DOHH2 (cell line): ENCODE data around the gene CYSLTR2.

Source experiments
- H3F3A ChIP-seq: fragments of 200-600 bp; sonication (generic), shearing (Covaris generic); 2 replicates; pipeline ENCODE4 v1.6.0; 2016; ENCODE audit warnings: antibody characterized with exemption, mild to moderate bottlenecking; ENCODE audit not compliant: control insufficient read depth, insufficient read depth
- H3K27ac ChIP-seq: fragments of 200-600 bp; sonication (generic); 2 replicates; pipeline ENCODE4 v1.5.1; 2014; ENCODE audit warnings: low read depth, mild to moderate bottlenecking, low read length, moderate library complexity
- H3K27me3 ChIP-seq: fragments of 200-600 bp; sonication (generic); 2 replicates; pipeline ENCODE4 v1.6.1; 2014; ENCODE audit warnings: mild to moderate bottlenecking, low read length, mixed read lengths; ENCODE audit not compliant: control insufficient read depth
- H3K36me3 ChIP-seq: fragments of 200-600 bp; sonication (generic); 2 replicates; pipeline ENCODE4 v1.6.1; 2014; ENCODE audit warnings: mild to moderate bottlenecking, low read length, moderate library complexity, mixed read lengths; ENCODE audit not compliant: control insufficient read depth
- H3K4me1 ChIP-seq: fragments of 200-600 bp; sonication (generic); 2 replicates; pipeline ENCODE4 v1.6.1; 2014; ENCODE audit warnings: mild to moderate bottlenecking, low read length, mixed read lengths; ENCODE audit not compliant: control insufficient read depth
- H3K4me2 ChIP-seq: fragments of 200-600 bp; sonication (generic); 2 replicates; pipeline ENCODE4 v1.6.0; 2014; ENCODE audit warnings: mild to moderate bottlenecking, low read length, moderate library complexity
- H3K4me3 ChIP-seq: fragments of 200-600 bp; sonication (generic); 2 replicates; pipeline ENCODE4 v1.5.1; 2014; ENCODE audit warnings: mild to moderate bottlenecking, low read length, mixed read lengths
- H3K79me2 ChIP-seq: fragments of 200-600 bp; sonication (generic); 2 replicates; pipeline ENCODE4 v1.6.1; 2014; ENCODE audit warnings: mild to moderate bottlenecking, low read length, mixed read lengths; ENCODE audit not compliant: control insufficient read depth
- H3K9me2 ChIP-seq: fragments of 200-600 bp; sonication (generic); replicated peaks from 2 replicates; pipeline ENCODE4 v1.6.1; 2014; ENCODE audit warnings: mild to moderate bottlenecking, low read length, mixed read lengths; ENCODE audit not compliant: control insufficient read depth
- H3K9me3 ChIP-seq: fragments of 200-600 bp; sonication (generic); 2 replicates; pipeline ENCODE4 v1.6.1; 2014; ENCODE audit warnings: antibody characterized with exemption, low read length, mixed read lengths; ENCODE audit not compliant: control insufficient read depth, insufficient read depth
- H4K20me1 ChIP-seq: fragments of 200-600 bp; sonication (generic); 2 replicates; pipeline ENCODE4 v1.6.0; 2014; ENCODE audit warnings: low read depth, mild to moderate bottlenecking, antibody characterized with exemption, low read length, moderate library complexity; ENCODE audit not compliant: control insufficient read depth, insufficient read depth
- CTCF ChIP-seq: fragments of 200-600 bp; sonication (generic); IDR thresholded peaks from one replicate; pipeline ENCODE4 v1.5.1; 2014; ENCODE audit warnings: antibody characterized with exemption, mild to moderate bottlenecking, low read depth, low read length; ENCODE audit not compliant: poor library complexity, severe bottlenecking
- EZH2phosphoT487 ChIP-seq: fragments of 200-600 bp; sonication (generic); IDR thresholded peaks from 2 replicates; pipeline ENCODE4 v1.6.1; 2017; ENCODE audit warnings: borderline replicate concordance, mild to moderate bottlenecking, antibody characterized with exemption, low read length, moderate library complexity, mixed read lengths

Gene CYSLTR2

DNA sequence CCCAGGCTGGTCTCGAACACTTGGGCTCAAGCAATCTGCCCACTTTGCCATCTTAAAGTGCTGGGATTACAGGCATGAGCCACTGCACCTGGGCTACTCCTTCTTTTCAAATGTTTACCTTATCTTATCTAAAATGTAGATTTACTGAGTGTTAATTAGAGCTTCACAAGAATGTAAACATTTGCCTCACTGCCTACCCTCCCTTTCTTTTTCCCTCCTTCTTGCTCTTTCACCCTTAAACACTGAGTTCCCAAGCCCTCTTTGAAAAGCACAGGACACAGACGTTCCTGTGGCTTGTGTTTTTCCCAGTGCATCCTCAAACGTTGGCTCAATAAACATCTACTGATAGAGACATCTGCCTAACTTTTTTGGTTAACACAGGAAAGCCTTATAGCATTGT is 32.7 kb upstream of the CYSLTR2 start:
- Histone ChIP-seq H3K79me2 (no peaks in the 10 kb centered on the region), H3K4me3 (no peak overlapping the region), H3K27ac (no peak overlapping the region), H3F3A (no peaks in the 10 kb centered on the region), H3K4me1 (no peaks in the 10 kb centered on the region), H3K4me2 (no peak overlapping the region), H3K27me3 (no peaks in the 10 kb centered on the region; the same call in 1 of the 2 replicates), H3K9me3 (peaks cover 24% of the 10 kb centered on the region; the same call in 1 of the 2 replicates), H3K36me3 (no peaks in the 10 kb centered on the region), H3K9me2 (no peaks in the 10 kb centered on the region), H4K20me1 (no peaks in the 10 kb centered on the region)
- TF ChIP-seq CTCF (no peak), EZH2phosphoT487 (no peak)

DNA sequence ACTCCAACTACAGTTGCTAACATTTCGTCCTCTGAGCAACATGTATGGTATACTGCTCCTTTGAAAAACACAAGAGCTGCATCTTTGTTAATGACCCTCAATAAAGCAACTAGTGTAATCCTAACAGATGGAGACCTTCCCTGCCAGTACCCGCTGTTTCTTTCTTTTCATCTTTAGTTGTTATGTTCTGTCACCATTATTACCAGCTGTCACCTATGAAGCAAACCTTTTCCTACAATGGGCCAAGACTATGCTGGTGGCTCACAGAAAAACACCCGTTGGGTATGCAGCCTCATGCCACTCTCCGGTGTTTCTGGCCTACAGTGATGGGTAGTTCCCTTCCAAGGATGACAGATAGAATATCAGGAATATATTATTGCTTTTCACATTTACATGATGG is 29.7 kb upstream of the CYSLTR2 start:
- Histone ChIP-seq H3K4me2 (no peak overlapping the region), H3K4me1 (no peaks in the 10 kb centered on the region), H3K27me3 (no peaks in the 10 kb centered on the region; the same call in 1 of the 2 replicates), H3K9me3 (peaks cover 20% of the 10 kb centered on the region; the same call in 1 of the 2 replicates), H3K79me2 (no peaks in the 10 kb centered on the region), H3K36me3 (no peaks in the 10 kb centered on the region), H3K27ac (no peak overlapping the region), H3K9me2 (no peaks in the 10 kb centered on the region), H4K20me1 (no peaks in the 10 kb centered on the region), H3K4me3 (no peak overlapping the region), H3F3A (no peaks in the 10 kb centered on the region)
- TF ChIP-seq CTCF = no peak
- no peak for TF ChIP-seq EZH2phosphoT487

GRCh38 chr13:48624858-48625257 is 28.9 kb upstream of the CYSLTR2 start:
- H3K36me3 ChIP-seq = no peaks in the 10 kb centered on the region
- H4K20me1 ChIP-seq = no peaks in the 10 kb centered on the region
- TF ChIP-seq CTCF = no peak
- no peak for TF ChIP-seq EZH2phosphoT487
- no peak overlapping the region for H3K4me2 ChIP-seq
- no peaks in the 10 kb centered on the region for H3K79me2 ChIP-seq
- H3F3A ChIP-seq = no peaks in the 10 kb centered on the region
- peaks cover 17% of the 10 kb centered on the region; the same call in 1 of the 2 replicates for H3K9me3 ChIP-seq
- H3K4me1 ChIP-seq = no peaks in the 10 kb centered on the region
- no peak overlapping the region for H3K27ac ChIP-seq
- no peak overlapping the region for H3K4me3 ChIP-seq
- no peaks in the 10 kb centered on the region for H3K9me2 ChIP-seq
- H3K27me3 ChIP-seq = no peaks in the 10 kb centered on the region; the same call in 1 of the 2 replicates
